Activated gamma-delta T cell treated with anti-CD3 and anti-CD28 coated beads, Interleukin-2, amount 50 U/mL, for 16 hours (primary cell): Measurements from ENCODE around the gene SH3TC1.

Source experiments
- DNase-seq: peaks from one replicate; pipeline ENCODE4 v3.0.0-alpha.2; 2020; ENCODE audit warnings: low read depth

Gene SH3TC1

GRCh38 chr4:8163436-8164193 is 35.5 kb upstream of the SH3TC1 start:
- DNase-seq: no peak

DNA sequence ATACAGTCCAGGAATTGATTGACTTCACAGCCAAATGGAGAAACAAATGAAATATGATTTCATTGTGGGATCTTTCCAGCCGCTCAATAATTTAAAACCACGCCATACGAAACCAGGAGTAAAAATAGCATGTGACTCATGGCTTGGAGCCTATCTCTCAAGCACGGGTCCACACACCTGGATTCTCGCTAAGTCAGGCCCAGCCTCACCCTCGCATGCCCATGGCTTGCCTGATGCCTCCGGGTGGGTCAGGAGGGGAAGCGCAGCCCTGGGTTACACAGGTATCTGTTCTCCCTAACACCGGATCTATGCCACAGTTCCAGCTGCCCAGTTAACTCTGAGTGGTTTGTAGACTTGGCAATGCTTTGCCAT is 34.9 kb upstream of the SH3TC1 start:
- no peak for DNase-seq

DNA sequence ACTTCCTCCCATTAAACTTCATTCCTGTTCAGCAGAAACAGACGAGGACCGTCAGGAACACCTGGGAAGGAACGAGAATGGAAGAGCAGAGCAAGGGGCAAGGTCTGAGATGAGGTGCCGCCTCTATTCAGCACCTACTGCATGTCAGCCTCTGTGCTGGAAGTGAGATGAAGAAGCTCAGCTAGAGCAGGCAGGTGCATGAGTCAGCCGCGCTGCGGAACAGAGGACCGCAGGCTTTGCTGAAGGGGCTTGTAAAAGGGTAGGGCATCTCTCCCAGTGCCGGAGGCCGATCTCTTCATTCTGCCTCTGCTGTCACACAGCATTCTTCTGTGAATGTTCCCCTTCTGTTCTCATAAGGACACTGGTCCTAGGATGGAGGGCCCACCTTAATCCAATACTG is 34.4 kb upstream of the SH3TC1 start:
- no peak for DNase-seq

- no peak for DNase-seq
These were observed 33.7 kb upstream of the SH3TC1 start for GRCh38 chr4:8165374-8165896.

DNA sequence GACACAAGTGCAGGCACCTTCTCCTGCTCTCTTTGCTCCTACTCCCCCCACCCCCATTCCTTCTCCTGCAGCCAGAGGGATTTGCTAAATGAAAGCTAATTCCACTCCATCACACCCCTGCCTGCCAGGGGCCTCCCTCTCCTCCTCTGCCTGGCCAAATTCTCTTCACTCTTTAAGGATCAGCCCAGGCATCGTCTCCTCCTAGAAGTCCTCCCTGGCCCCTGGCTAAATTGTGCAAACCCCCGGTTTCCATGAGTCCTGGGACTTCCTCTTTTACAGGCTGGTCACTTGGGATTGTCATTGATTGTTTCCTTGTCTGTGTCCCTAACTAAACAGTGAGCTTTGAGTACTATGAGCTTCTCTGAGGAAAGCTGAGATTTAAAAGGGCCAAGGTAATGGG is 31.8 kb upstream of the SH3TC1 start:
- DNase-seq: no peak

GRCh38 chr4:8167815-8168214 is 31.3 kb upstream of the SH3TC1 start:
- DNase-seq: no peak

GRCh38 chr4:8168232-8168631 is 30.9 kb upstream of the SH3TC1 start:
- no peak for DNase-seq

DNA sequence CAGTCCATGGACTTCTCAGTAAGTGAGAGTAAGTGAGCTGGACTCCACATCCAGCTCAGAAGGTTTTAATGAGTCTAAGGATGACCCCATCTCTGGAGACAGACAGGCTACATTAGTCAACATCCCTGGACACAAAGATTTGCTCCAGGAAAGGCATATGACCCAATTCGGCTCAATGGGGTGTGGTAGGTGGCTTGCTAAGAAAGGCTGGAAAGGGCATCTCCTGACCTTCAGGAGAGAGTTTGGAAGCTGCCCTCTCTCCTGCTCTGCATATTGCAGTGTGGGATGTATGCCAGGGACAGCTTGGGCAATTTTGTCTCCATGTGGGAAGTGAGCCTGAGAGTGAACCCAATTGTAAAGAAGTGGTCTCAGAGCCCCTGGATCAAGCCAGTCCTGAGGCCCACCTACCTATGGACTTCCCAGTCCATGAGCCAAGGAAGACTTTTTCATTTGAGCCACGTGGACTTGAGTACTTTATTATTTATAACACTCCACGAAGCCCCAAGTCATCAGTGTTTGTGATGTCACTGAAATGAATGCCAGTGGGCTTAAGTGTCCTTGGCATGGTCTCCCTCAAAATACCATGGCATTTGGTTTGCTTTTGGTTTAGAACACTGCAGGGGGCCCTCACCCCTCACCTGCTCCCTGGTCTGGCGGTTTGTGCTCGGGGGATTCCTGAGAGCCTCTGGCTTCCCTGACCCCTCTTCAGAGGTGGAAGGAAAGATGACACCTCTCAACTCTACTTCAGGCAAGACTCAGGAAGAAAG is 30.1 kb upstream of the SH3TC1 start:
- DNase-seq: no peak

DNA sequence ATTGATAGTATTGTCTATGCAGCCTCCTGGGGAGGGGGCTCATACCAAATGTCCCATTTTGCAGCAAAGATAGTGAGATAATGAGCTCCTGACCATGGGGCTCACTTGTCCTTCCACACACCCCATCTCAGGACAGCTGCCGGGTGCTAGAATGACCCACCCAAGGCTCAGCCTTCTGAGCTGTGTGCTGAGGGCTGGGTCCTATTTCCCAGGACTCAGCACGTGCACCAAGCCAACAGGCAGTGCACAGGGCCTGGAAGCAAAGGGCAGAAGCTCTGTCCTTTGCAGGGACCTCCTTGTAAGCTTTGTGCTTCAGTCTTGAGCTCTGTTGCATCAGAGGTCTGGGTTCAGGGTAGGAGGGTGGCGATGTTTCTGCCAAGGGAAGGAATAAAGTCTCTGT is 29.3 kb upstream of the SH3TC1 start:
- no peak for DNase-seq

- DNase-seq: no peak
These were observed 28.7 kb upstream of the SH3TC1 start for GRCh38 chr4:8170341-8170740.

- DNase-seq: no peak
These were observed 27.8 kb upstream of the SH3TC1 start for GRCh38 chr4:8171266-8171665.

DNA sequence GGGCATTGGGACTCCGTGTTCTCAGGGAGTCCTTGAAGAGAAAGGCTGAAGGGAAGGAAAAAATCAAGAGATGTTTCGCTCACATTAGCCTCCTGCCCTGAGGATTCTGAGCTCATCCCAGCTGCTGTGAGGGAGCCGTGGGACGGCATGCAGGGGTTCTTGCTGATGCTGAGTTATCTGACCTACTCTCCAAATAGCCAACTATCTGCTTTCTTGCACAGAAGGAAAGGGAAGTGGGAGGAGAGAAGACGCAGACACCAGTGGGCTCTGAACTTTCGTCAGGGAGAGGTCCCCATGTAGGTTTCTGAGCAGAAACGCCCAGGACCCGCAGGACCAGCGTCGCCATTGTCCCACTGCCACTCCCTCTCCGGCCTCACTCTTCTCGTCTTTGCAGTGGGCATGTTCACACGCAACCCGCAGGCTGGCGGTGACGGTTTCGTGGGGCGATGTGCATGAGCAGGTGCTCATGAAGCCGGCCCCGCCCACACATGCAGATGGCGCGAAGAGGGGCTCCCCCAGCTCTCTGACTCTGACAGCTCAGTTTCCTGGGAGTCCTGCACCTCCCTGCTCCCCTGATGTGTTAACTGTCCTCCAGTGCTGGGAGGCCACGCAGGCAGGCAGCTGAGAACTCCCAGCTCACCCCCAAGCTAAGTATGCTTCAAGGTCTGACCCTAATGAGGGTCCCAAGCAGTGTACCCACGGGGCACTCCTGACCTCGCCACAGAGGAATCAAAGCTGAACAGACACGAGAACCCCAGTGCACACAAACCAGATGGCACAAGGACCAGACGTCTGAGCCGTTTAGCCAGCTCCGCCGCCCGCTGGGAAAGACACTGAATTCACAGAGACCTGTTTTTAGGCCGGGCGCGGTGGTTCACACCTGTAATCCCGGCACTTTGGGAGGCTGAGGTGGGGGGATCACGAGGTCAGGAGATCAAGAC is 26.8 kb upstream of the SH3TC1 start:
- DNase-seq: no peak

DNA sequence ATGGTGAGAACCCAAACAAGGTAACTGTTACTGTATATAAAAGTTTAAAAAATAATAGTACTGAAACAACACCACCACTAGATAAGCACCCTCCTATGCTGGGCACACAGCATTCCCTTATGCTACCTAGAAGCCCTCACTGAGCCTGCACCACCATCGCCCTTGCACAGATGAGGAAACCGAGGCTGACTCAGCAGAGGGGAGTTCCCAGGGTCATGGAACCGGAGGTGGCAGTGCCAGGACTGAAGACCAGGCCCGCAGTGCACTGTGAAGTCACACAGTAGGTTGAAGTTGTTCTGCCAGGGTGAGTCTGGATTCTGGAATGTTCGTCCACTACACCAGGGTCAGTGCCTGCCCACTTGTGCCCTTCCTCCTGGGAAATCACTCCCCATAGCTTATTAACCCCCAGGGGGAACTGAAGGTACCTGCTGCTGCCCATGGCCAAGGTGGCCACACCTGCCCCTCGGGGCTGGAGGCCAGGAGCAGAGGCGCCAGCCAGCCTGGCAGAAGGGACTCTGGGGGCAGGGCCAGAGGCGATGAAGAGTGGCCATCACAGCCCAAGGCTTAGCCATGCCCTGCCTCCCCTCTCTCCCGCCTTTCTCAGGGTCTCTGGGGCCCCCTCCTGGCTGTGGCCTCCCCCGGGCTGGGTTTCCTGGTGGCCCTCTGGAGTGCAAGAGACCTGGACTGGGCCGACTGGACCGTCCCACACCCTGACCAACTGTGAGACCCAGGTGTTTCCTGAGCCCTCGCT is 25.4 kb upstream of the SH3TC1 start:
- DNase-seq: no peak

DNA sequence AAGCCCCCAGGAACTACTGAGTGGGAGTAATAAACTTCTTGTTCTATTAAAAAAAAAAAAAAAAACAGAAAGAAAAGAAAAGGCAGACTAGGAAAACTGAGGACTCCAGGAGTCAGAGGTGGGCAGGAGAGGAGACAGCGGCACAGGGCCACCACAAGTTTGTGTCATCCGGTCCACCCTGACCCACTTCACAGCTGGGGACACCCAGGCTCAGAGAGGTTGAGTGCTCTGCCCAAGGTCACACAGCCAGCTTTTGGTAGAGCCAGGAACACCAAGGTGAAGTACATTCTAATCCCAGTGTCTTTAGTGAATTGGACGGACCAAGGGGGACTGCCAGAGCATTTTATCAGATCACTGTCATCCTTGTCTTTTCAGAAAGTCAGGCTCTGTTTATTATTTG is 24.1 kb upstream of the SH3TC1 start:
- DNase-seq: no peak

GRCh38 chr4:8175686-8176085 is 23.4 kb upstream of the SH3TC1 start:
- DNase-seq: no peak

DNA sequence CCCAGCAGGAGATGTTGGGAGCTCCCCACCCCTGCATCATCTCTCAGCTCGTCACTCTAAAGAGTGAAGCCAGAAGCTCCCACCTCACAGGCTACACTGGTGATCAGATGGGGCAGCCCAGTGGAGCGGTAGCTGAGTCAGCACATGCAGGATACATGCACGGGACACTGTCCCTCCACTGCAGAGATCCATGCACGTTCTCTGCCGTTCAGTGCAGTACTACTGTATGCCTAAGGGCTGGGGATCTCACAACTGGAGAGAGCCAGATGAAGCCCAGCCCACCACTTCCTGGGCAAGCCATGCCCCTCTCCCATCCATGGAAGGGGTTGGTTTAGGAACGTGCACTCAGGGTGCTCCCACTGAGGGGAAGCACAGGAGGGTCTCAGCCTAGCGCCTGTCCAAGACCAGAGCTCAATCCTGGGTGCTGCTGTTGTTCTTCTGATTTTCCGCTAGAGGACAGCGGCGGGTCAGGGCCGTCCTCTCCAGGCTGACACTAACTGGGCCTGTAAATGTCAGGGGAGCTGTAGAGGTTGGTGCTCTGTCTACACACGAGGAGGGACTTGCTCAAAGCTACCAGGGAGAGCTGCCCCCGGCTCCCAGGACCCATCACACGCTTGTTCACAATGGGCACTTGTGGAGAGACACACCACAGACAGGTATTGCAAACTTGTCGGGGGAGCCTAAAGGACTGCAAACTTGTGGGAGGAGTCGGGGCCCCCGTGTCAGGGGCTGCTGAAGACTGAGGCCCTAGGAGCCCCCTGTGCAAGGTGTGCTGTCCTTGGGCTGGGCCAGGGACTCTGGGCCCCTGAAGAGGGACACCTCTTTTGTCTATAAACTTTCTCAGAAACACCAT is 22.3 kb upstream of the SH3TC1 start:
- DNase-seq: no peak

DNA sequence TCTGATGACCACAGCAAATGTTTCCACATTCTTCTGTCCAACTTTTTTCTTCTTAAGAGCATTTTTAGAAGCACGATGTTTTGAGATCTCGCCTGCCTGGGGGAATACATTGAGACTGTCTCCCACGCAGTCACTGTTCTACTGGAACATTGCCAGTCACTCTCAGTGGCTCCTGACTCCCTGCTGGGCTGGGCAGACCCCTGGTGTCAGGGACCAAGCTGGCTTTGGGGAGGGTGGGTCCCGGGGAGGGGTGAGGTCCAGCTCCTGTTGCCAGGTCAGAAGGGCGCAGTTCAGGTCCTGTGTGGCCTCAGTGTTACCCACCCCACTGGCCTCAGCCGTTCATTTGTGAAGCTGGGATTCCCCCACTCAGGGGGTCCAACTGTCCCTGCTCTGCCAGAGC is 21.5 kb upstream of the SH3TC1 start:
- DNase-seq: no peak

GRCh38 chr4:8177956-8178355 is 21.1 kb upstream of the SH3TC1 start:
- no peak for DNase-seq

DNA sequence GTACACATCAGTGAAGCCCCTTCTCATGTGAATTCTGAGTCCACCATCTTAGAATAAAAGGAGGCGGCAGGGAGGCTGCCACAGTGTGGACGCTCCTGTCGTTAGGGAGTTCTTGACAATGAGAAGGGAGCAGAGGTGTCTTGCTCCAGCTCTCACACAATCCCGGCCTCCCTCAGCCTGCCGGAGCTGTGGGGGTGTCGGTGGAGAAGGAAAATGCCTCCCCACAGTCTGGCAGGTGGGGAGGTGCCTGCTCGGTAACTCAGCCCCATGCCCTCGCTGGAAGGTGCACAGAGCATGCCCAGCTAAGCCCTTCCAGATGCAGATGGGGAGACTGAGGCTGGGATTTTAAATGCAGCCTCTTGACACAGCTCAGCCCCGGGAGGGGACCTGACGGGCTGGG is 20.0 kb upstream of the SH3TC1 start:
- DNase-seq: no peak

DNA sequence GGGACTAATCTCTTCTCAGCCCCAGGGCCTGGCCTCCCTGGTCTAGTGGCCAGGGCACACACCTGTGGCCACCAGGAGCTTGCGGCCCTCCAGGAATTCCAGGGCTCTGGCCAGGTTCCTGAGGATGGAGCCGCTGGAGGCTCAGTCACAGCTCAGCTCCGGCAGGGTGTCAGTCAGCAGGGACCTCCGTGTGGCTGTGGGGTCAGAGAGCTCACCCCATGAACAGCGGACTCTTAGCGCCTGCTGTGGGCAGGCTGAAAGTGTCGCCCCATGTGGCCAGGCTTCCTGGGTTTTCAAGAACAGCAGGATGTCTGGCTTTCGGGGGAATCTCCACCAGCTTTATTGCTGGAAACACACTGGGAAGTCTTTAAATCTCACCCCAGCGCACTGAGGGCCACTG is 19.3 kb upstream of the SH3TC1 start:
- no peak for DNase-seq
